ENCODE measurements around the gene ADAMTSL1.

ADAMTSL1 gene

DNA sequence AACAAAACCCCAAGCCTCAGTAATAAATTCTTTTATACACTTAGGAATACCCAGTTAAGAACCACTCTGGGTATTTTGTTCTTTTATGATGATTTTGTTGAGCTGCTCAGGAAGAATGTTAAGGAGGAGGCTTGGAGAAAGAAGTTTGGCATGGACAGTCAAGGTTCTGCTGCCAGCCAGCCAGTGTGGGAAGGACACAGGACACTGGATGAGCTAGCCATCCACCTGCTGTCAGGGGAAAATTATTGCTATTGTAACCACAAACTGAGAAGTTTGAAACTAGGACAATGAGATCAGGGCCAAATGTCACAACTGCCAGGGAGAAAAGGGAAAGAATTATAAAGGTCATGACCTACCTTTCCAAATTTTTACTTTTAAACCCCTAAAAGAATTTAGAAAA, 25.9 kb upstream of the ADAMTSL1 start:
- H3K27me3 Mint-ChIP-seq = no peaks in the 10 kb centered on the region
- H3K27ac Mint-ChIP-seq = no peak overlapping the region
- no peaks in the 10 kb centered on the region for H3K36me3 Mint-ChIP-seq

DNA sequence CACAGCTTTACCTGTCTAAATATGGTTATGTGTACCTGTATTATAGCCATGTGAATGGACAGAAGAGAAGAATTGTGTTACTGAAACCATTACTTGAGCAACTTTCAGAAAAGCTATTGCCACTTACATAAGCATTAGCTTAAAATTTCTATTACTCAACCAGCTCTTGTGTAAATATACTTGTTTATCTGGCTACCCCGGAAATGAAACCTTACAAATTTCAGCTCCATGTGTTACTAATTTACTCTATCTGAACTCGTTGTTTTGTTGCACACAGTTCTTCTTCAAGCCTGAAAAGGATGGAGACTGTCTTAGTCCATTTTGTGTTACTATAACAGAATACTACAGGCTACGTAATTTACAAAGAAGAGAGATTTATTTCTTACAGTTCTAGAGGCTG, 22.5 kb upstream of the ADAMTSL1 start:
- Mint-ChIP-seq H3K36me3 (no peaks in the 10 kb centered on the region), H3K27me3 (no peaks in the 10 kb centered on the region), H3K9me3 (no peaks in the 10 kb centered on the region), H3K4me3 (no peak overlapping the region), H3K27ac (no peak overlapping the region), H3K4me1 (no peaks in the 10 kb centered on the region)
- ATAC-seq (replicated peaks) = no peak
- no peak for DNase-seq

More for the DNA sequence above, 25.9 kb upstream of the ADAMTSL1 start:
- Mint-ChIP-seq H3K4me3 (no peak overlapping the region), H3K9me3 (no peaks in the 10 kb centered on the region), H3K4me1 (no peaks in the 10 kb centered on the region)
- no peak for DNase-seq
- ATAC-seq (replicated peaks) = no peak

DNA sequence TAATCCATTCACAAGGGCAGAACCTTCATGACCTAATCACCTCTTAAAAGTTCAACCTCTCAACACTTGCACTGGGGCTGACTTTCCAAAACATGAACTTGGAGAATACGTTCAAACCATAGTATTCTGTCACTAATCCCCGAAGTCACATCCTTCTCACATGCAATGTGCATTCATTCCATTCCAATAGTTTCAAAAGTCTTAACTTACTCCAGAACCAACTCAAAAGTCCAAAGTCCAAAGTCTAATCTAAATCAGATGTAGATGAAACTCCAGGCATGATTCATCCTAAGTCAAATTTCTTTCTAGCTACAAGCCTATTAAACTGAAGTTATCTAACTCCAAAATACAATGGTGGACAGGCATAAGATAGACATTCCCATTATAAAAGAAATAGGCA, 21.7 kb upstream of the ADAMTSL1 start:
- Mint-ChIP-seq H3K27ac (no peak overlapping the region), H3K4me3 (no peak overlapping the region), H3K36me3 (no peaks in the 10 kb centered on the region), H3K9me3 (no peaks in the 10 kb centered on the region), H3K4me1 (no peaks in the 10 kb centered on the region), H3K27me3 (no peaks in the 10 kb centered on the region)
- no peak for DNase-seq
- no peak for ATAC-seq (replicated peaks)

DNA sequence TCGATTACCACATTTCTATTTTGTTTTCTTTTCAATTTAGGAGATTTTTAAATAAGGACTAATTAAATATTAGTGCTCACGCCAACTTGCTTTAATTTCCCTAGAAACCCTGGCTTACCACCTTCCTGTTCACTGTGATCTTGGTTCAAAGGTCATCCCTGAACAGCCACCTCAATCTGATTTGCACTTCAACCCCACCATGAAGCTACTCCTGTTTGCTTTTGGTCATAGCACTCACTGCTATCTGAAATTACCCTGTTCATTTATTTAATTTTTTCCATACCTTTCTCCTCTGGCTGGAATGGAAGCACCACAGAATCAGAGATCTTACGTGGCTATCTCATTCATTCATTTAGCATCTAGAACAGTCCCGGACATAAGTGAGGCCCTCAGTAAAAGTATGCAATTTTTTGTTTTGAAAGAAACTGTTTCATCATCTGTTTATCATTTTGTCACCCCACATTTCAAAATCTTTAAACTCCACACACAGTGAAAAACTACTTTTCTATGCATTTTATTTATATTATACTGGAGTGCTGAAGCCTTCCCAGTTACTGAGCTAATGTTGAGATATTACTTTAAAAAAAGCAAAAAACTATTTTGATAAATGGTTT, 17.2 kb upstream of the ADAMTSL1 start:
- DNase-seq (no peak), ATAC-seq (replicated peaks) (no peak)
- Mint-ChIP-seq H3K4me1 (no peaks in the 10 kb centered on the region), H3K27ac (no peak overlapping the region), H3K4me3 (no peak overlapping the region), H3K9me3 (no peaks in the 10 kb centered on the region), H3K27me3 (no peaks in the 10 kb centered on the region), H3K36me3 (no peaks in the 10 kb centered on the region)

DNA sequence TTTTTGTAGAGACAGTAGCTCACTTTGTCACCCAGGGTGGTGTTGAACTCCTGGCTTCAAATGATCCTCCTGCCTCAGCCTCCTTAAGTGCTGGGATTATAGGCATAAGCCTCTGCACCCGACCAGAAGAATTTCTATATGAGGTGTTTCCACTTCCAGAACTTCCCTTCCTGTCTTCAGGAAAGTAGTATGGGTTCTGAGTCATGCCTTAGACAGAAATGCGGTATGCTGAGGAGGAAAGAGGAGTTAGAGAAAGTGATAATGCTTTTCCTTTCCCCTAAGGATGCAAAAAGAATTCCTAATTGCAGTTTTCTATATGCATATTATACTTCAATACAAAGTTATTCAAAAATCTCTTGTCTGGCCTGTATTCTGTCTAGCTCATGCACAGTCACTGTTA, 16.4 kb upstream of the ADAMTSL1 start:
- DNase-seq = no peak
- H3K4me1 Mint-ChIP-seq = no peaks in the 10 kb centered on the region
- no peaks in the 10 kb centered on the region for H3K27me3 Mint-ChIP-seq
- H3K9me3 Mint-ChIP-seq = peaks cover 0 to 4% of the 10 kb centered on the region in 2 donors
- ATAC-seq (replicated peaks) = no peak
- no peak overlapping the region for H3K4me3 Mint-ChIP-seq
- H3K27ac Mint-ChIP-seq = no peak overlapping the region
- H3K36me3 Mint-ChIP-seq = no peaks in the 10 kb centered on the region

DNA sequence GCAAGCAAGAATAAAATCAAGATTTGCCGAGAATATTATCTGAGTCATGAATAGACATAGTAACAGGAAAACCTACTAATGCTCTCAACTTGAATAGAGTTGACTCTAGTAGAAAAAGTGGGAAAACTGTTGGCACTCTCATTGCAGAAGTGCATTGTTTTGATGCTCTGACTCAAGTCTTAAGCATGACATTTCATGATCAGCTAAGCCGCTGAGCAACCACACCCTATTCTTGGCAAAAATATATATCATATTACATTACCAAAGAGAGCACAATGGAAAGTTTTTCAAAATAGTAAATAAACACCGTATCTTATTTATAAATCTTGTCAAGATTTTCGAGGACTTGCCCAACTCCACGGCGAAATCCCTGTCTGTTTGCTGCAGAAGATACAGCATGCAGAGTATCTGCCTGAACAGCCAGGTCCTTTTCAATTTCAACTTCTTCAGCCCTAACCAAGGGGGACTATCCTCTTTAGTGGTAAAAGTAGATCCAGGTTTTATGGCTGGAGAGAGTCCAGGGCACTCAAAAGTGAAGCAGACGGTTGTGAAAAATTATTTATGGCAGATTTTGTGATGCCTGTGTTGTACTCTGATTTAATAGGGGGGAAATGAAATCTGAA, 13.9 kb upstream of the ADAMTSL1 start:
- H3K4me1 Mint-ChIP-seq = no peaks in the 10 kb centered on the region
- ATAC-seq (replicated peaks) (no peak), DNase-seq (no peak)
- H3K36me3 Mint-ChIP-seq = no peaks in the 10 kb centered on the region
- no peak overlapping the region for H3K27ac Mint-ChIP-seq
- peaks cover 0 to 5% of the 10 kb centered on the region in 2 donors for H3K9me3 Mint-ChIP-seq
- no peak overlapping the region for H3K4me3 Mint-ChIP-seq
- H3K27me3 Mint-ChIP-seq = no peaks in the 10 kb centered on the region

DNA sequence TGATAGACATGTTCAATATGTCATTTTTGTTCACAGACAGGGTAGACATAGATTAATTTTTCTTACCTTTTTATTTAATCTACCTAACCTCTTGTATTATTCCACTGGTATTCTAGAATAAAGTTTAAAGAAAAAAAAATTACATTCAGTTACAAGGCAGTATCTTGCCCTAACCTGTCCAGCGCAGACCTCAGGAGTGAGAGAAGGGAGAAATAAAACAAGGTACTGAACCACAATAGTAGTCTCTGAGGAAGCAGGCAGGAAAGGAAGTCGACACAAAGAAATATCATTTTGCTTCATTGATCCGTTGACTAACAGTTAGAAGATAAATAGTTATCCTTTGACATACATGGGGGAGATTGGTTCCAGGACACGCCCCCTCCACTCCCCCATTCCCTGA, 12.5 kb upstream of the ADAMTSL1 start:
- Mint-ChIP-seq H3K4me1 (no peaks in the 10 kb centered on the region), H3K27ac (no peak overlapping the region), H3K36me3 (no peaks in the 10 kb centered on the region), H3K27me3 (no peaks in the 10 kb centered on the region), H3K4me3 (no peak overlapping the region), H3K9me3 (peaks cover 0 to 5% of the 10 kb centered on the region in 2 donors)
- ATAC-seq (replicated peaks) (no peak), DNase-seq (no peak)

DNA sequence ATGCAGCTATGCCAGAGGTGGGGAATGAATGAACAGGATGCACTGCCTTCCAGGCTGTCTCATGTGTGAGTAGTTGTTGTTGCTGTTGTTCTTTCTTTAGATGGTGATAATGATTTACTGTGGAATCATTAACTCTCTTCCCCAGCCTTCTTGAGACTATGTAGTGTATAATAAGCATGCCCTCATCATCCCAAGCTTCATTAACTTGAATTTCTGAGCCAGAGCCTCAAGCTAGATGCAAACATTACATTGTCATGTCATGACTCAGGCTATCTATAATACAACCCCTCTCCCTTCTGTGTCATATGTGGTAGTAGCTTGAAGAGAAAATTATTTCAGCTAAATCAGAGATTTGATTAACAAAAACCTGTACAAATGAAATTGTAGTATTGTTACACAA, 10.0 kb upstream of the ADAMTSL1 start:
- no peaks in the 10 kb centered on the region for H3K4me1 Mint-ChIP-seq
- peaks cover 0 to 5% of the 10 kb centered on the region in 2 donors for H3K9me3 Mint-ChIP-seq
- DNase-seq = no peak
- no peaks in the 10 kb centered on the region for H3K36me3 Mint-ChIP-seq
- ATAC-seq (replicated peaks) = no peak
- H3K27ac Mint-ChIP-seq = no peak overlapping the region
- H3K4me3 Mint-ChIP-seq = no peak overlapping the region
- no peaks in the 10 kb centered on the region for H3K27me3 Mint-ChIP-seq

DNA sequence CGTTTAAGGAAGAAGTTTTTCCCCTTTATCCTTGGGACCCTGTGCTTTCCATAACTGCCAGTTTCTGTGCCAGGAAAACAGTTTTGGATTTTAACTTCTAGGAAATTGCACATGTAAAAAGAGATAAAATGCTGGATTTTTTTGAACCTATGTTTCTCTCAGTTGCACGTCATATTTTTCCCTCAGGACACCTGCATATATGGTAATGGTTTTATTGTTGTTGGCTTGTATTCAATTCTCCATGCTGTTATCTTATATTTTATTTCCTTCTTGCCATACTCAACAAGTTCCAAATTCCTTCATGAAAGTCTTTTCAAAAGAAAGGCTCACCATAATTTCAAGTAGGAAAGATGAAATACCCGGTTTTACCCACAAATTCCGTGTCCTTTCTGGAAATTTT, 7.9 kb upstream of the ADAMTSL1 start:
- H3K27me3 Mint-ChIP-seq = no peaks in the 10 kb centered on the region
- H3K4me1 Mint-ChIP-seq = no peaks in the 10 kb centered on the region
- no peaks in the 10 kb centered on the region for H3K36me3 Mint-ChIP-seq
- peaks cover 1 to 8% of the 10 kb centered on the region in 2 donors for H3K9me3 Mint-ChIP-seq
- no peak for DNase-seq
- ATAC-seq (replicated peaks) = no peak
- H3K27ac Mint-ChIP-seq = no peak overlapping the region
- no peak overlapping the region for H3K4me3 Mint-ChIP-seq

DNA sequence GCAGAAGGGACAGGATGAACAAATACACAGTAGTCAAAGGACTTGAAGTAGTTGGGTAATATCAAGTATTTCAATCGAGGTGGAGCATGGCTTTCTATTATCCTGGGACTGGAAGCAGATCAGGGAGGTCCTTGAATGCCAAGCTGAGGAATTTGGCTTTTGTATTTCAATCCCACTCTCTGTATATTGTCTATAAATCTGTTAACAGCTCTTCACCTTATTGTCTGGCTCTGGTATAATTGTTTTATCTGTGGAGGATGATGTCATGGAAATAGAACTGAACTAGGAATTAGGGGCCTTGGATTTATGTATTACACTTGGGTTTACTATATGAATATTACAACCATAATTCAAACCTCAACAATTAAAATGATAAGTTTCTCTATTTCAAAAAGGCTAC, 6.3 kb upstream of the ADAMTSL1 start:
- H3K27ac Mint-ChIP-seq = no peak overlapping the region
- no peak for DNase-seq
- H3K4me1 Mint-ChIP-seq = no peaks in the 10 kb centered on the region
- H3K9me3 Mint-ChIP-seq = peaks cover 1 to 3% of the 10 kb centered on the region in 2 donors
- H3K36me3 Mint-ChIP-seq = no peaks in the 10 kb centered on the region
- no peak overlapping the region for H3K4me3 Mint-ChIP-seq
- ATAC-seq (replicated peaks) = no peak
- no peaks in the 10 kb centered on the region for H3K27me3 Mint-ChIP-seq

DNA sequence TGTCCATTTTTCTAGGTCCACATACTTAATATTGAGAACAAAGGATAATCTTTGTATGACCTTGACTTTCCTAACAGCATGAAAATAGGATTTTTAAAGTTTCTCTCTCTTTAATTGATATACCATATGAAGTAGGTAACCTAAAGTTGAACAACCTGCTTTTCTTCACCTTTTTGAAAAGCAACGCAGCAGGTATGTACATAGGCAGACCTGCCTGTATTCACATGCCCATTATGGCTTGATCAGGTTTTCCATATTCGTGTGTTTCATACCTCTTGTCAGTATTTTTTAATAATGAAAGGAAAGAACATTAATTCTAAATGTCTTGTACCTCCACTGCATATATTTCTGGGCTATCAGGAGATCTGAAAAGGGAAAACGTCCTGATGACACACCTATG, 1.5 kb upstream of the ADAMTSL1 start:
- Mint-ChIP-seq H3K27ac (no peak overlapping the region), H3K27me3 (peaks cover 4 to 11% of the 10 kb centered on the region in 2 donors), H3K4me3 (no peak overlapping the region), H3K4me1 (no peaks in the 10 kb centered on the region), H3K9me3 (peaks cover 1 to 3% of the 10 kb centered on the region in 2 donors), H3K36me3 (no peaks in the 10 kb centered on the region)
- DNase-seq = no peak
- no peak for ATAC-seq (replicated peaks)

DNA sequence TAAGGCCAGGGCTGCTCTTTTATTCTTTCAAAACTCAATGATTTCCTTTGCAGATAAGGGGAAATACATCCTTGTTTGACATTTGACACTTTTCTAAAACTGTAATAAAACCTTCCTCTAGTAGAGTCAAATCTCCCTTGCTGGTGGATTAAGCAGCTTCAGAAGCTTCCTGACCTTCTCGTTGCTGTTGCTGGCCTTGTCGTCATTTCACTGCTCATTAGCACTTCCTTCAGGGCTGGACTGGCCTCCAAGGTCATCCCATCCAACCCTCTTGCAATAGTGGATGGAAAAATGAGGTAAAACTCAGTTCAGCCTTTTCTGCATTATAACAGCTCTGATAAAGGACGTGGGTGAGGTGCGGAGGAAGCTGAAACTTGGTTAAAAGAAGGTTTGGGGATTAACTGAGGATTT, 1.1 kb upstream of the ADAMTSL1 start:
- H3K36me3 Mint-ChIP-seq = no peaks in the 10 kb centered on the region
- H3K27me3 Mint-ChIP-seq = peaks cover 4 to 11% of the 10 kb centered on the region in 2 donors
- DNase-seq = no peak
- H3K27ac Mint-ChIP-seq = no peak overlapping the region
- no peaks in the 10 kb centered on the region for H3K4me1 Mint-ChIP-seq
- no peak for ATAC-seq (replicated peaks)
- H3K4me3 Mint-ChIP-seq = no peak overlapping the region
- peaks cover 1 to 3% of the 10 kb centered on the region in 2 donors for H3K9me3 Mint-ChIP-seq

DNA sequence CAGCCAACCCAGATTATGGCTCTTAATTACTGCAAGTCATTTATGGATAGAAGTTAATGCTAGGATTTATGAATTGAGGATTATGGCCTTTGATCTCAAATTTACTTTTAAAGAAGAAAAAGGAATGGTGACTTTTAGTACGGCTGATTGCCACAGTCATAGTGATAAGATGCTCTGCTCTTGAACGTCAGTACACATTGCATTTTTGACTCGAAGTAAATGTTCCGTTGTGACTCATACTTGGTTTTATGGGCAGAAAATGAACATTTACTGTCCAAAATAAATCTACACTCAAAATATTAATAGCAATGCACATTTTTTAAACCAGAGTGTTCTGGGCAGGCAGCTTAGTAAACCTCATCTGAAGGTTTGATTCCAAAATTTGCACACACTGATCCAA, 830 bp downstream of the ADAMTSL1 start:
- Mint-ChIP-seq H3K9me3 (peaks cover 0 to under 1% of the 10 kb centered on the region in 2 donors), H3K36me3 (no peaks in the 10 kb centered on the region), H3K27me3 (peaks cover 4 to 11% of the 10 kb centered on the region in 2 donors), H3K4me1 (no peaks in the 10 kb centered on the region), H3K4me3 (no peak overlapping the region), H3K27ac (no peak overlapping the region)
- ATAC-seq (replicated peaks) (no peak), DNase-seq (no peak)

DNA sequence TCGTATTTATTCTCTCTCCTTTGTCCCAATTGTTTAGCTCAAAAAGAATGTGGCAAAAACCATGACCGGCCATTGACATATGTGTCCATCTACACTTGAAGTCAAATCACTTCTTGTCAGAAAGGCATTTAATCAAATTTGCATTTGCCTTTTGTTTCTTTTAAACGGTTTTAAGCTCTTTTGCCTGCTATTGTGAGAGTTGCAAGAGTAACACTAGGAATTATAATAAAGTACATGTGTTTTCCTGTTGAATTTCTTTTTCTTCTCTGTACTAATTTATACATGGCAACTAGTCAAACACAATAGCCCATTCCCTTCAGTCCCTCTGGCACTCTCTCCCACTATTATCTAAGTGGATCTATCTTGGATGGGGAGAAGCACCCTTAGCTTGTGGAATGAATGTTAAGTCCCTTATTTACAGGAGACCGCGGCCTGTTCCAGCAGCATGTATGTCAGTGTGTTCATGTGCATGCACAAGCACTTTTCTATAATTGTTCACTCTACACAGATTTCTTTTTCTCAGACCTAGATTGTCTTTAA, 3.2 kb downstream of the ADAMTSL1 start:
- no peak for DNase-seq
- no peak overlapping the region for H3K4me3 Mint-ChIP-seq
- H3K27me3 Mint-ChIP-seq = peaks cover 8 to 11% of the 10 kb centered on the region in 2 donors
- H3K36me3 Mint-ChIP-seq = no peaks in the 10 kb centered on the region
- no peak for ATAC-seq (replicated peaks)
- no peaks in the 10 kb centered on the region for H3K9me3 Mint-ChIP-seq
- no peaks in the 10 kb centered on the region for H3K4me1 Mint-ChIP-seq
- no peak overlapping the region for H3K27ac Mint-ChIP-seq

DNA sequence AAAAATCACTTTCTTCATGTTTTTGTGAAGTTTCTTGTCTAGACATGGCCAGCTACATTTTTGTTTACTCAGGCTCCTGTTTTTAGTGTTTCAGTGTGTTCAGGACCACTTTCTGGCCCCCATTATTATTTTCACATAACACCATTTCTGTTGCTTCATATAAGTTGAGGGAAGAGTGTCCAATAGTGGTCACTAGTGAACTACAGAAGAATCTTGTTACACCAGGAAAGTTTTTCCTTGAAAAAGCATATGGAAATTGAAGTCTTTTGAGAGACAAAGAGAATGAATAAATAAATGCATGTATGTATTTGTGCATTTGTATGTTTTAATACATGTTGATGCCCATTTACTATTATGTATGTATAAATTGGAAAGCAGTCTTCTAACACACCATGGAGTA, 3.8 kb downstream of the ADAMTSL1 start:
- no peaks in the 10 kb centered on the region for H3K4me1 Mint-ChIP-seq
- H3K36me3 Mint-ChIP-seq = no peaks in the 10 kb centered on the region
- no peak for ATAC-seq (replicated peaks)
- no peak for DNase-seq
- H3K27me3 Mint-ChIP-seq = peaks cover 8 to 11% of the 10 kb centered on the region in 2 donors
- no peak overlapping the region for H3K27ac Mint-ChIP-seq
- H3K4me3 Mint-ChIP-seq = no peak overlapping the region
- no peaks in the 10 kb centered on the region for H3K9me3 Mint-ChIP-seq

Data from stimulated activated naive B cell treated with anti-CD40 and anti-IgM and Interleukin-4, amounts not matched to agents 10 μg/mL and 1 μg/mL and 100 μg/mL, for 72 hours (primary cell).